ENCODE measurements around the gene KCNS3. TPM values are rescaled to one million over a fixed set of nuclear protein-coding genes. Genes with fewer than 3 reads are reported as not detected.
A peak's percentile ranks its signal among the peaks of the same experiment; 100 is the strongest.

KCNS3 gene
- total and polyA plus RNA-seq, 9 donors: 0.23 to 5.9 (median 1.2) TPM

DNA sequence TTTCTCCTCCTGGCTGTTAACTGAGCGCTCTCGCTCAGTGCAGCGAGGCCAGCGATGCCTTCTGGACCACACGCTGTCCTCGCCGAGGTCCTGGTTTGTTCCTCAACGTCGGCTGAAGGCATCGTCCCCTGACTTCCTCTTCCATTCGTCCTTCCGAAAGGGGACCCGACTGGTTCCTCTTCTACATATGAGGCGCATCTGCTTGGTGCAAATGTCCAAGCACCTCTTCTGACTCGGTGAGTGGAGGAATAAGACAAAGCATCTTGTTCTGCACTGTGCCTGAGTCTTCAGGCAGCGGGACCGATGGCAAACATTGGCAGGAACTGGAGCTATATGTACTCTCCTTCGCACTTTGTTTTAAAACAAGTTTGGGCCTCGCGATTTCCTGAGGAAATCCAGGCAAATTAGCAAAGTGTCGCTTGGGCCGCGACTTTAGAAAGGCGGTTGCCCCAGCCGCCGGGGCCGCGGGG, 621 bp upstream of the KCNS3 start:
- Histone ChIP-seq H3K27ac (no peak overlapping the region), H3K4me1 (ENCODE audit: insufficient read depth) (peaks cover 3% of the 10 kb centered on the region), H3K9me3 (no peaks in the 10 kb centered on the region), H3K36me3 (no peaks in the 10 kb centered on the region), H3K27me3 (no peaks in the 10 kb centered on the region), H3K4me3 (peak overlapping the region; percentile 48)
- WGBS, 3 donors: 1 to 2% (median 1%) methylated on average over 27 to 28 of the region's 28 CpGs
- TF ChIP-seq, protein P1, sequence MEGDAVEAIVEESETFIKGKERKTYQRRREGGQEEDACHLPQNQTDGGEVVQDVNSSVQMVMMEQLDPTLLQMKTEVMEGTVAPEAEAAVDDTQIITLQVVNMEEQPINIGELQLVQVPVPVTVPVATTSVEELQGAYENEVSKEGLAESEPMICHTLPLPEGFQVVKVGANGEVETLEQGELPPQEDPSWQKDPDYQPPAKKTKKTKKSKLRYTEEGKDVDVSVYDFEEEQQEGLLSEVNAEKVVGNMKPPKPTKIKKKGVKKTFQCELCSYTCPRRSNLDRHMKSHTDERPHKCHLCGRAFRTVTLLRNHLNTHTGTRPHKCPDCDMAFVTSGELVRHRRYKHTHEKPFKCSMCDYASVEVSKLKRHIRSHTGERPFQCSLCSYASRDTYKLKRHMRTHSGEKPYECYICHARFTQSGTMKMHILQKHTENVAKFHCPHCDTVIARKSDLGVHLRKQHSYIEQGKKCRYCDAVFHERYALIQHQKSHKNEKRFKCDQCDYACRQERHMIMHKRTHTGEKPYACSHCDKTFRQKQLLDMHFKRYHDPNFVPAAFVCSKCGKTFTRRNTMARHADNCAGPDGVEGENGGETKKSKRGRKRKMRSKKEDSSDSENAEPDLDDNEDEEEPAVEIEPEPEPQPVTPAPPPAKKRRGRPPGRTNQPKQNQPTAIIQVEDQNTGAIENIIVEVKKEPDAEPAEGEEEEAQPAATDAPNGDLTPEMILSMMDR (IDR thresholded peaks at IDR 0.05): no peak
- TF ChIP-seq POLR2A (IDR thresholded peaks at IDR 0.05): no peak
- TF ChIP-seq EP300 (IDR thresholded peaks at IDR 0.05): no peak
- intact Hi-C loops (cut with DNase I): no loop called here
- DNase-seq: no peak

DNA sequence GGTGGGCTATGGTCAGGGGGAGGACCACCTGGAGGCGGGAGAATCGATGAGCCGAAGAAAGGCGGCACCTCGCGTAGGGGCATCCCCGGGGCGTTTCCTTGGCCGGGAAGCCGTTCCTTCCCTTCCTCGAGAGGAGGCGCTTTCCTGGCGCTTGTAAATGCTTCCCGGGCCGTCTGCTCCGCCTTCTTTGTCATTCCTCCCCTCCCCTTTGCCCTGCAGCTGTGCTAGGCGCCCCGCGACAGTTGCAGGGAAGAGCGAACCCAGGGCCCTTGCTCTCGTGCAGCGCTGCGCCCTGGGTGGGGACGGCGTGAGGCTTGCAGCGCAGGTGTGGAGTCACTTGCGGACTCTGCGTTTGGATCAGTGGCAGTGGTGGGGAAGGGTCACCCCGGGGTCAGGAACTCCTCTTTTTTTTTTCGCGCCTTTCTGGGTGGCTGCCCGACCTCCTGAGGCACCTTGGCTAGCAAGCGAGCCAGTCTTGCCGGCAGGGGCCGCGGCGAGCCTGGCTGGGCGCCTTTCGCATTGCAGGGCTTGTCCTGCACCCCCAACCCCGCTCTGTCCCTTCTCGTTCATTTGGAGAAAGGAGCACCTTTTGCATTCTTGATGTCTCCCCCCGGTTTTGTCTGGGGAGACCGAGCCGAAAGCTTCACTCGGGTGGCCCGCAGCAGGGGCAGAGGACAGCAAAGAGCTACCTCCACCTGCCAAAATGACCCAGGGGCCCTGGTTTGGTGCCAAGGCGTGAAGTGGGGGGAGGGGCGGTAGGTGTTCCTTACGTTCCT, 858 bp downstream of the KCNS3 start:
- Histone ChIP-seq H3K4me3 (peak overlapping the region; percentile 48), H3K9me3 (no peaks in the 10 kb centered on the region), H3K4me1 (ENCODE audit: insufficient read depth) (peaks cover 3% of the 10 kb centered on the region), H3K36me3 (no peaks in the 10 kb centered on the region), H3K27me3 (no peaks in the 10 kb centered on the region), H3K27ac (no peak overlapping the region)
- intact Hi-C loops (cut with DNase I): no loop called here
- TF ChIP-seq POLR2A (IDR thresholded peaks at IDR 0.05) (no peak), EP300 (IDR thresholded peaks at IDR 0.05) (no peak)
- TF ChIP-seq, protein P1 (IDR thresholded peaks at IDR 0.05): no peak
- no peak for DNase-seq
- 2 to 4% (median 2%) methylated on average over 47 to 49 of the region's 49 CpGs for WGBS, 3 donors

DNA sequence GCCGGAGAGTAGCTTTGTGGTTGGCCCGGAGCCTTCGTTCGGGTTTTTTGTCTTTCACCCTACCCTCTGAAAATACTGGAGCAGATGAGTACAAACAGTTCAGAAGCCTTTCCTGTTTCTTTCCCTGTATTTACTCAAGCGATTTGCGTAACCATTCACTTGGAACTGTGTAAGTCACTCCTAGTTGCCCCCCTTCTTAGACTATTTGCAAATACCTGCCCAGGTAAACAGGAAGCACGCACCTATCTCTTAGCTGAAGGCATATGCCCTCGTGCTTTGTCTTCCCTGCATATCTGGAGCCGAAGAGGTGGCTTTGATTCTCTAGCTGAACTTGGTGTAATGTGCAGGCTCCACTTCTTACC, 1.4 kb downstream of the KCNS3 start:
- intact Hi-C loops (cut with DNase I): no loop called here
- H3K27ac ChIP-seq: no peak overlapping the region

DNA sequence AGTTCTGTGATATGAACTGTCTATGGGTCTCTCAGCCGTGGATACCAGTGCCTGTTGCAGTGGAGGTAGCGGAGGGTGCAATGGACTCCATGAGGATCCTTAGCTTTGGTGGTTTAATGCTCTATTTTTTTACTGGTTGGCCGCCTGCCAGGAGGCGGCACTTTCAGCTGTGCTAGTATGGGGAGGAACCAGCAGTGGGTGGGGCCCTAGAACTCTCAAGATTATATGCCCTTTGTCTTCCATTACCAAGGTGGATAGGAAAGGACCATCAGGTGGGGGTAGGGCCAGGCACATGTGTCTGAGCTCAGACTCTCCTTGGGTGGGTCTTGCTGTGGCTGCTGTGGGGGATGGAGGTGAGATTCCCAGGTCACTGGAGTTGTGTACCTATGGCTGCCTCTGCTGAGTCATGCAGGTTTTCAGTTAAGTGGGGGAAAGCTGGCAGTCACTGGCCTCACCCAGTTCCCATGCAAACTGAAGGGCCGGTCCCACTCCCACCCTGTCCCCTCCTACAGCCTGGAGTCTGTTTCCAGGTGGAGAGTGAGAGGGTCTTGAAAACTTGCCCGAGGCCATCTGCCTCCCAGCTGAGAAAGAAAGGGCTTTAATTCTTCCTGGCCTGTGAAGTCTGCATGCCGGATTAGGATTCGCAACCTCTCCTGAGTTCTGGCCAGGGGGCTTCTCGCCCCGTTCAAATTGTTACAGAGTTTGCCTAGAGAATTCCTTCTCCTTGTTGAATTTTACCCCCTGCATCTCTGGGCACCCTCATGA, 14.5 kb downstream of the KCNS3 start:
- Histone ChIP-seq H3K27ac (no peak overlapping the region), H3K9me3 (no peaks in the 10 kb centered on the region), H3K36me3 (no peaks in the 10 kb centered on the region), H3K4me1 (ENCODE audit: insufficient read depth) (no peaks in the 10 kb centered on the region), H3K27me3 (no peaks in the 10 kb centered on the region), H3K4me3 (no peak overlapping the region)
- WGBS, 3 donors: 62 to 76% (median 65%) methylated on average over 10 of the region's 10 CpGs
- intact Hi-C loops (cut with DNase I): no loop called here
- DNase-seq: no peak
- TF ChIP-seq, protein P1 (IDR thresholded peaks at IDR 0.05): no peak
- TF ChIP-seq POLR2A (IDR thresholded peaks at IDR 0.05) (no peak), EP300 (IDR thresholded peaks at IDR 0.05) (no peak)

More for the DNA sequence above, 1.4 kb downstream of the KCNS3 start:
- no peaks in the 10 kb centered on the region for H3K27me3 ChIP-seq
- TF ChIP-seq POLR2A (IDR thresholded peaks at IDR 0.05) (no peak), EP300 (IDR thresholded peaks at IDR 0.05) (no peak)
- H3K4me3 ChIP-seq: no peak overlapping the region
- no peak for DNase-seq
- no peaks in the 10 kb centered on the region for H3K36me3 ChIP-seq
- H3K9me3 ChIP-seq: no peaks in the 10 kb centered on the region
- peaks cover 3% of the 10 kb centered on the region for H3K4me1 ChIP-seq (ENCODE audit: insufficient read depth)
- 41 to 56% (median 55%) methylated on average over 9 of the region's 9 CpGs for whole genome bisulfite sequencing, 3 donors

Data from ovary (tissue), 9 donors.